SK-N-SH (cell line): Measurements from ENCODE around the gene PDCL2. TPM values are rescaled to one million over a fixed set of nuclear protein-coding genes. Genes with fewer than 3 reads are reported as not detected.

Experiments used
- CTCF ChIA-PET: fragments of 300-600, 350-600 bp; formaldehyde crosslinking; extraction: SDS; loops from one replicate; lab custom pipeline; 2021; lab: Yijun Ruan, JAX
- POLR2A ChIA-PET: fragments of 350-600 bp; sonication (Branson Sonifier 250); formaldehyde crosslinking; extraction: SDS; loops from one replicate; lab custom pipeline; 2020; ENCODE audit warnings: antibody characterized with exemption, inconsistent platforms; lab: Yijun Ruan, JAX
- DNase-seq: peaks from one replicate; pipeline ENCODE4 v3.0.0; 2012
- H2AFZ ChIP-seq: fragments of 200-600 bp; sonication (generic); 2 replicates; pipeline ENCODE4 v1.8.1; 2016; ENCODE audit warnings: antibody characterized with exemption, mild to moderate bottlenecking, low read depth
- H3F3A ChIP-seq: fragments of 200-600 bp; sonication (generic); replicated peaks from 2 replicates; pipeline ENCODE3; 2016; ENCODE audit warnings: antibody characterized with exemption, mild to moderate bottlenecking; ENCODE audit not compliant: insufficient read depth
- H3K27ac ChIP-seq, 2 experiments: fragments of 200-500 bp in 1 of 2; fragments of 200-600 bp in 1 of 2; sonication (Bioruptor generic) in 1 of 2; sonication (generic), shearing (Covaris generic) in 1 of 2; 2 replicates each; pipeline versions ENCODE4 v1.5.1 to v1.6.1; 2014 to 2016; ENCODE audit warnings: low read depth in 2 of 2, inconsistent platforms in 1 of 2, low read length in 1 of 2, mild to moderate bottlenecking in 1 of 2, mixed read lengths in 1 of 2
- H3K27me3 ChIP-seq: fragments of 200-600 bp; sonication (generic), shearing (Covaris generic); 2 replicates; pipeline ENCODE4 v1.6.1; 2016; ENCODE audit warnings: mixed run types; ENCODE audit not compliant: insufficient read depth
- H3K36me3 ChIP-seq, 2 experiments: fragments of 200-500 bp in 1 of 2; fragments of 200-600 bp in 1 of 2; sonication (Bioruptor generic) in 1 of 2; sonication (generic) in 1 of 2; replicated peaks in 1 of 2; 2 replicates each; pipeline versions ENCODE3 to v1.5.1; 2014 to 2016; ENCODE audit warnings: low read length in 1 of 2, mild to moderate bottlenecking in 1 of 2; ENCODE audit not compliant: insufficient read depth in 2 of 2, control insufficient read depth in 1 of 2
- H3K4me1 ChIP-seq, 2 experiments: fragments of 200-500 bp in 1 of 2; fragments of 200-600 bp in 1 of 2; sonication (Bioruptor generic) in 1 of 2; sonication (generic), shearing (Covaris generic) in 1 of 2; 2 replicates each; pipeline versions ENCODE4 v1.5.1 to v1.6.1; 2014 to 2016; ENCODE audit warnings: low read depth in 1 of 2, low read length in 1 of 2, mixed run types in 1 of 2; ENCODE audit not compliant: insufficient read depth in 2 of 2, control insufficient read depth in 1 of 2
- H3K4me2 ChIP-seq: fragments of 200-600 bp; sonication (generic), shearing (Covaris generic); 2 replicates; pipeline ENCODE4 v1.6.1; 2017; ENCODE audit warnings: mixed run types
- H3K4me3 ChIP-seq, 2 experiments: fragments of 200-500 bp in 1 of 2; fragments of 200-600 bp in 1 of 2; sonication (Bioruptor generic) in 1 of 2; sonication (generic), shearing (Covaris generic) in 1 of 2; 2 replicates each; pipeline versions ENCODE4 v1.5.1 to v1.8.1; 2014 to 2016; ENCODE audit warnings: low read depth in 2 of 2, inconsistent platforms in 1 of 2, low read length in 1 of 2, mild to moderate bottlenecking in 1 of 2, mixed read lengths in 1 of 2, moderate library complexity in 1 of 2
- H3K79me2 ChIP-seq: fragments of 200-600 bp; sonication (generic); 2 replicates; pipeline ENCODE4 v1.8.1; 2017; ENCODE audit warnings: mild to moderate bottlenecking; ENCODE audit not compliant: insufficient read depth
- H3K9ac ChIP-seq: fragments of 200-600 bp; sonication (generic); 2 replicates; pipeline ENCODE4 v1.6.1; 2017; ENCODE audit warnings: mixed run types
- H3K9me2 ChIP-seq: fragments of 200-600 bp; sonication (generic); 2 replicates; pipeline ENCODE4 v1.6.1; 2017; ENCODE audit warnings: mixed run types
- H3K9me3 ChIP-seq: fragments of 200-600 bp; sonication (generic); 2 replicates; pipeline ENCODE4 v1.6.1; 2017; ENCODE audit warnings: mixed run types, mild to moderate bottlenecking, moderate library complexity
- H4K20me1 ChIP-seq: fragments of 200-600 bp; sonication (generic); 2 replicates; pipeline ENCODE4 v1.6.1; 2017; ENCODE audit warnings: mild to moderate bottlenecking, mixed run types; ENCODE audit not compliant: insufficient read depth
- CTCF ChIP-seq: fragments of 200-600 bp; sonication (generic); IDR thresholded peaks from 2 replicates; pipeline ENCODE4 v1.6.1; 2017; ENCODE audit warnings: antibody characterized with exemption, mild to moderate bottlenecking, moderate library complexity
- EP300 ChIP-seq, 2 experiments: IDR thresholded peaks; 2 replicates each; pipeline versions ENCODE4 v1.4.0 to v1.6.1; 2012; ENCODE audit warnings: borderline replicate concordance in 1 of 2, low read depth in 1 of 2, low read length in 1 of 2
- EZH2phosphoT487 ChIP-seq: fragments of 200-600 bp; sonication (generic); IDR thresholded peaks from 2 replicates; pipeline ENCODE4 v1.6.1; 2017; ENCODE audit warnings: low read depth, mixed run types, mild to moderate bottlenecking, antibody characterized with exemption, moderate library complexity, borderline replicate concordance
- FOXM1 ChIP-seq: IDR thresholded peaks from 2 replicates; pipeline ENCODE4 v1.4.0; 2012; ENCODE audit warnings: low read depth, mild to moderate bottlenecking
- JUND ChIP-seq: IDR thresholded peaks from 2 replicates; pipeline ENCODE4 v1.4.0; 2012
- MXI1 ChIP-seq: IDR thresholded peaks from 2 replicates; pipeline ENCODE4 v1.6.1; 2012; ENCODE audit warnings: mild to moderate bottlenecking, low read depth, low read length, improper control_type of control experiment
- NRF1 ChIP-seq: IDR thresholded peaks from 2 replicates; pipeline ENCODE4 v1.6.1; 2012; ENCODE audit warnings: low read depth, mild to moderate bottlenecking, low read length
- POLR2AphosphoS5 ChIP-seq: IDR thresholded peaks from 2 replicates; pipeline ENCODE4 v1.6.1; 2012; ENCODE audit warnings: low read depth, low read length
- RCOR1 ChIP-seq: fragments of 150-350 bp; IDR thresholded peaks from 2 replicates; pipeline ENCODE4 v1.6.1; 2017; ENCODE audit warnings: antibody characterized with exemption, low read length
- SIN3A ChIP-seq: IDR thresholded peaks from 2 replicates; pipeline ENCODE4 v1.6.1; 2012; ENCODE audit warnings: low read depth, mild to moderate bottlenecking, low read length, moderate library complexity, borderline replicate concordance
- SMC3 ChIP-seq: IDR thresholded peaks from 2 replicates; pipeline ENCODE4 v1.6.1; 2012; ENCODE audit warnings: low read depth, low read length, improper control_type of control experiment
- TAF1 ChIP-seq: IDR thresholded peaks from 2 replicates; pipeline ENCODE4 v1.6.1; 2012; ENCODE audit warnings: low read depth, mild to moderate bottlenecking, low read length, moderate library complexity, borderline replicate concordance
- TCF12 ChIP-seq: IDR thresholded peaks from 2 replicates; pipeline ENCODE4 v1.4.0; 2012
- USF2 ChIP-seq: fragments of 150-350 bp; IDR thresholded peaks from 2 replicates; pipeline ENCODE4 v1.6.1; 2017; ENCODE audit warnings: antibody characterized with exemption, low read length, low read depth, borderline replicate concordance
- YY1 ChIP-seq: IDR thresholded peaks from 2 replicates; pipeline ENCODE4 v1.4.0; 2012; ENCODE audit warnings: low read depth, mild to moderate bottlenecking
- WGBS: methylation state at CpG from one replicate; pipeline ENCODE4 v1.1.6; 2017; ENCODE audit warnings: low lambda C conversion rate; 5-methylcytosine and 5-hydroxymethylcytosine counted together
- polyA plus RNA-seq, 3 experiments: library from polyadenylated mRNA; depleted of rRNA; stranded (reverse); fragments of >200 nt; gene quantifications; 2 replicates each; pipeline ENCODE4 v1.2.3, GENCODE V29; 2012
- TF ChIP-seq, protein P1 (sequence below): IDR thresholded peaks from 2 replicates; pipeline ENCODE4 v1.4.0; 2012; ENCODE audit warnings: low read depth

The PDCL2 gene
- polyA plus RNA-seq, 1 of the 3 experiments (the other 2 are of a cell fraction) = not detected

- Histone ChIP-seq H3K27me3 (no peaks in the 10 kb centered on the region), H3K36me3 (no peaks in the 10 kb centered on the region), H3K9me2 (no peaks in the 10 kb centered on the region), H3F3A (peaks cover 49% of the 10 kb centered on the region), H3K4me1 (peaks cover 10% of the 10 kb centered on the region in 2 experiments), H2AFZ (peak within 1 kb of the TSS; percentile 95), H3K27ac (peak within 1 kb of the TSS; percentile 93 to 98), H4K20me1 (peaks cover 4% of the 10 kb centered on the region; the same call in 1 of the 2 replicates), H3K9me3 (no peaks in the 10 kb centered on the region), H3K79me2 (peaks cover 33% of the 10 kb centered on the region), H3K4me3 (peak within 1 kb of the TSS; percentile 78 to 81), H3K9ac (peak within 1 kb of the TSS; percentile 89), H3K4me2 (peak within 1 kb of the TSS; percentile 87)
- 0% methylated on average over 15 of the region's 71 CpGs for WGBS
- ChIA-PET POLR2A (interaction anchor here (0.7 to 2.2 kb wide), 5 partner anchors 150 to 393 kb away, joined by 3 to 7 read pairs (median 5); partner anchors contain the start of gene EXOC1), CTCF (interaction anchor here (1.4 to 1.7 kb wide), 2 partner anchors 68 to 201 kb away, joined by 4 to 5 read pairs; partner anchors contain the start of gene SRD5A3)
- DNase-seq = peak; percentile 93
- TF ChIP-seq TCF12 = peak; percentile 1; the same call in 1 of the 2 replicates
- no peak for TF ChIP-seq EZH2phosphoT487
- TF ChIP-seq, protein P1, sequence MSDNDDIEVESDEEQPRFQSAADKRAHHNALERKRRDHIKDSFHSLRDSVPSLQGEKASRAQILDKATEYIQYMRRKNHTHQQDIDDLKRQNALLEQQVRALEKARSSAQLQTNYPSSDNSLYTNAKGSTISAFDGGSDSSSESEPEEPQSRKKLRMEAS = no peak; the same call in 1 of the 2 replicates
- peak; percentile 45 for TF ChIP-seq CTCF
- TF ChIP-seq RCOR1 = no peak
- no peak for TF ChIP-seq SMC3
- no peak for TF ChIP-seq USF2
- TF ChIP-seq EP300 (IDR thresholded peaks at IDR 0.05; ENCODE audit: borderline replicate concordance in 1 of 2, low read depth in 1 of 2, low read length in 1 of 2) = peak; percentile 9 to 12; a peak in 2 of 4 replicates
- peak; percentile 48 for TF ChIP-seq POLR2AphosphoS5
- peak; percentile 17; the same call in 1 of the 2 replicates for TF ChIP-seq TAF1
- no peak for TF ChIP-seq FOXM1
- peak; percentile 59; the same call in 1 of the 2 replicates for TF ChIP-seq SIN3A
- TF ChIP-seq NRF1 = peak; percentile 75
- 0 out of 2 replicates have a peak, but pooled peaks have one; percentile 10 for TF ChIP-seq MXI1
- no peak for TF ChIP-seq JUND
- 0 out of 2 replicates have a peak, but pooled peaks have one; percentile 8 for TF ChIP-seq YY1
These were observed 45.1 kb downstream of the PDCL2 start, which contains the start of gene CLOCK for GRCh38 chr4:55546756-55547465. TSS of gene CLOCK (minus strand) at chr4:55546909. CDS start at chr4:55482785, 64,124 bp downstream.
